ENCODE results near the gene TTC21A.

TTC21A gene

DNA sequence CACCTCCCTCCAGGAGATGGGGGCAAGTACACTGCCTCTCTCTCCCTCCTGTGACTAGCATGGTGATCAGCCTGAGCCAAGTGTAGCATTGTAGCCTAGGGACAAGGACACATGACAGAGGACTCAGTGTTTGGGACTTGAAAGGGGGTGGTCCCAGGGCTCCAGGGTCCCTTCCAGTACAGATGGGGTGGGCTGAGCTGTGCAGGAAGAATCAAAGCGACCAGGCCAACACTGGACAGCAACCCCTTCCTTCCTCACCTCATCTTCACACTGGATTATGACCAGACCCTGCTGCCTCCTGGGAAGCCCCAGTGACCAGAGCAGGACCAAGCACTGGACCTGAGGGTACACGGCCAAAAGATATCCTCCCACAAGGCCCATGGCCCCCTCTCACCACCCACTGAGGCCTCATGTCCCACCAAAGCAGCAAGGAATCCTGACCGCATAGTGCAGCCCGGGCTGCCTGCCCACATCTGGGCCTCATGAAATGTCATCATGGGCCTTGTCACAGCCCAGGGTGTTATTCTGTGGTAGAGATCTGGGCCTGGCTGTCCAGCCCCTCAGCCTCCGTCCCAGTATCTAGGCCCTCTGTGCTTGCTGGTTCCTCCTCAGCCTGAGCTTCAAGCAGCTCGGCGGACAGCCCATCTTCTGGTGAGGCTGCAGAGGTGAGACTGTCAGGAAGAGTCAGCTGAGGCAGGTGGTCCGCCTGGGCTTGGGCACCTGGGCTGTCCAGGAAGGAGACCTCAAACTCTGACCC, 9.6 kb upstream of the TTC21A start:
- Histone ChIP-seq H3K27me3 (ENCODE audit: insufficient read depth, low read length) (no peaks in the 10 kb centered on the region), H3K36me3 (ENCODE audit: insufficient read depth, low read length) (peaks cover 13% of the 10 kb centered on the region), H3K4me1 (ENCODE audit: control insufficient read depth, insufficient read depth, low read length, unreplicated experiment) (no peaks in the 10 kb centered on the region), H3K27ac (ENCODE audit: low read depth, low read length) (no peak overlapping the region), H3K79me2 (ENCODE audit: control insufficient read depth, insufficient read depth, low read length, unreplicated experiment) (no peaks in the 10 kb centered on the region), H2AFZ (ENCODE audit: low read length, unreplicated experiment) (no peak overlapping the region), H3K4me3 (ENCODE audit: low read depth, low read length) (no peak overlapping the region)

DNA sequence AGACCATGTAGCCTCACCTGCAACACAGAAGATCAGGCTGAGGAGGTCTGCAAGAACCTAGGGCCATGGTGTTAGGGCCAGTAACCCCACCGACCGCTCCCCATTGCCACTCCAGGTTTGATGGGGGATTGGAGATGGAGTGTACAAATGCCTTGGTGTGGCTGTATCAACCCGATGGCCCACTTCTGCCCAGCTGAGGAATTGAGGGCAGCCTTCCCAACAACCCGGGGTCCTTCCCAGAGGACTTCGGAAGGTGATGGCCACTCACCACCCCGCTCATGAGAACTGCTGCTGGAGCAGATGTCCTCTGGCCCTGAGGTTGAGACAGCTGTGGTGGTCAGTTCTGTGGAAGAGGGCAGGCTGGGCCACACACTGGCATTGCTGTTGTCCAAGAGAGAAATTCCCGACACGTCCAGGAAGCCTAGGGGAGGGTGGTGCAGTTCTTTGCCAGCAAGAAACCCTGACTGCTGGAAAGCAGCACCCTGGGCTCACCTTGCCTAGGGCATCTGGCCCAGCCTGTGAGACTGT, 8.9 kb upstream of the TTC21A start:
- H2AFZ ChIP-seq (ENCODE audit: low read length, unreplicated experiment) = no peak overlapping the region

GRCh38 chr3:39099242-39099641, 8.2 kb upstream of the TTC21A start:
- H3K4me1 ChIP-seq (ENCODE audit: control insufficient read depth, insufficient read depth, low read length, unreplicated experiment) = no peaks in the 10 kb centered on the region
- no peak overlapping the region for H3K4me3 ChIP-seq (ENCODE audit: low read depth, low read length)
- H3K27me3 ChIP-seq (ENCODE audit: insufficient read depth, low read length) = no peaks in the 10 kb centered on the region
- H2AFZ ChIP-seq (ENCODE audit: low read length, unreplicated experiment) = no peak overlapping the region
- H3K36me3 ChIP-seq (ENCODE audit: insufficient read depth, low read length) = peaks cover 12% of the 10 kb centered on the region
- no peak overlapping the region for H3K27ac ChIP-seq (ENCODE audit: low read depth, low read length)
- H3K79me2 ChIP-seq (ENCODE audit: control insufficient read depth, insufficient read depth, low read length, unreplicated experiment) = peaks cover 9% of the 10 kb centered on the region

More for the DNA sequence above, 8.9 kb upstream of the TTC21A start:
- H3K4me3 ChIP-seq (ENCODE audit: low read depth, low read length) = no peak overlapping the region
- H3K79me2 ChIP-seq (ENCODE audit: control insufficient read depth, insufficient read depth, low read length, unreplicated experiment) = peaks cover 4% of the 10 kb centered on the region
- no peaks in the 10 kb centered on the region for H3K27me3 ChIP-seq (ENCODE audit: insufficient read depth, low read length)
- no peaks in the 10 kb centered on the region for H3K4me1 ChIP-seq (ENCODE audit: control insufficient read depth, insufficient read depth, low read length, unreplicated experiment)
- no peak overlapping the region for H3K27ac ChIP-seq (ENCODE audit: low read depth, low read length)
- H3K36me3 ChIP-seq (ENCODE audit: insufficient read depth, low read length) = peaks cover 13% of the 10 kb centered on the region

GRCh38 chr3:39099738-39100499, 7.6 kb upstream of the TTC21A start:
- Histone ChIP-seq H3K4me1 (ENCODE audit: control insufficient read depth, insufficient read depth, low read length, unreplicated experiment) (no peaks in the 10 kb centered on the region), H3K79me2 (ENCODE audit: control insufficient read depth, insufficient read depth, low read length, unreplicated experiment) (peaks cover 15% of the 10 kb centered on the region), H3K27ac (ENCODE audit: low read depth, low read length) (no peak overlapping the region), H3K36me3 (ENCODE audit: insufficient read depth, low read length) (peaks cover 5% of the 10 kb centered on the region), H3K4me3 (ENCODE audit: low read depth, low read length) (no peak overlapping the region), H2AFZ (ENCODE audit: low read length, unreplicated experiment) (no peak overlapping the region), H3K27me3 (ENCODE audit: insufficient read depth, low read length) (no peaks in the 10 kb centered on the region)

DNA sequence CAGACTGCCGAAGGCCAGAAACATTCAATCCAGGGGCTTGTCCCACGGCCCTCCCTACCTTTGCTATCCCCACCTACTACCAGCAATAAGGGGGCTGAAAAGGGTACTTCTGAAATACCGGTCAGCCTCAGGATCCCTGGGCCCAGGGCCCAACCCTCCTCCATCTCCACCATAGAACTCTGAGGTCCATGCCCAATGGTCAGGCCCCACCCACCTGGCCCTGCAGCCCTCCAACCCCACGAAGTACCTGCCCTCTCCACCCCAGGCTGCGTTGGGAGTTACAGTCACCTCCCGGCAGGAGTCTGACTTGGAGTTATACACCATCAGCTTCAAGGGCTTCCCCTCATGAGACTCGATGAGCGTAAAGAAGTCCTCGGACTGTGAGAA, 7.0 kb upstream of the TTC21A start:
- no peak overlapping the region for H3K4me3 ChIP-seq (ENCODE audit: low read depth, low read length)
- no peak overlapping the region for H3K27ac ChIP-seq (ENCODE audit: low read depth, low read length)
- no peak overlapping the region for H2AFZ ChIP-seq (ENCODE audit: low read length, unreplicated experiment)
- no peaks in the 10 kb centered on the region; the same call in 1 of the 2 replicates for H3K36me3 ChIP-seq (ENCODE audit: insufficient read depth, low read length)
- no peaks in the 10 kb centered on the region for H3K27me3 ChIP-seq (ENCODE audit: insufficient read depth, low read length)
- H3K4me1 ChIP-seq (ENCODE audit: control insufficient read depth, insufficient read depth, low read length, unreplicated experiment) = peaks cover 4% of the 10 kb centered on the region
- peaks cover 21% of the 10 kb centered on the region for H3K79me2 ChIP-seq (ENCODE audit: control insufficient read depth, insufficient read depth, low read length, unreplicated experiment)

- H3K36me3 ChIP-seq (ENCODE audit: insufficient read depth, low read length) = no peaks in the 10 kb centered on the region
- no peaks in the 10 kb centered on the region for H3K27me3 ChIP-seq (ENCODE audit: insufficient read depth, low read length)
Observed at GRCh38 chr3:39101022-39101689, 6.3 kb upstream of the TTC21A start.

DNA sequence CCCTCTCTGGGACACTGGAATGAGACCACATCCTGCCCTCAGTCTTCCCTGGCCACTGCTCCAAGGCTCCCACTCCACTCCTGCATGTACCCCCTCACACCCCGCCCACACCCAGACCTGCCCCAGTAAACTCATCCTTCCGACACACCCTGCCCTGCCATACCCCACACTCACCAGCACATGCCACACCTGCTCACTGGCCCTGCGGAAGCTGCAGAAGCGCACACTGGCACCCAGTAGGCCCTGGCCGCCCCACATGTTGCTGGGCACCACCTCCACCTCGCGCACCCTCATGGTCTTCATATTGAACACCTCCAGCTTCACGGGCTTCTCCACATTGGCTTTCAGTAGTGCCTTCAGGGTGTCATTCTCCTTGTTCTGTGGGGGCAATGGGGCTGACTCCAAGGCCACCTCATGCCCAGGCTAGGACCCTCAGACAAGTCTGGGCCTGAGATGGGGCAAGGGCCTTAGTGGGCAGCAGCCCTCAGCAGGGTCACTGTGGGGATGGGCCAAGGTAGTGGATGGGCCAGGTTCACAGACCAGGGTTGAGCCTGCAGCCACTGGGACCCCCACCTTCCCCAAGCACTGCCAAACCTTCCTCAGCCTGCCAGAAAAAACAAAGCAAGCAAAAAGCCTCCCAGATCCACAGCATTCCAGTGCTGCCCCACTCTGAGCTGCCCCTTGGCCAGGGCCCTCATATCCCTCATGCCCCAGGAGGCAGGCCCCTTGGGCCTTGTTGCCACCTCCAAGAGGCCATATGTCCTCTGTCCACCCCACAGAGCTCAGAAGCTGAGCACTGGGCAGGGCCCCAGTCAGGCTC, 4.8 kb upstream of the TTC21A start:
- Histone ChIP-seq H3K4me3 (ENCODE audit: low read depth, low read length) (no peak overlapping the region), H3K36me3 (ENCODE audit: insufficient read depth, low read length) (no peaks in the 10 kb centered on the region), H3K27ac (ENCODE audit: low read depth, low read length) (no peak overlapping the region), H2AFZ (ENCODE audit: low read length, unreplicated experiment) (no peak overlapping the region), H3K79me2 (ENCODE audit: control insufficient read depth, insufficient read depth, low read length, unreplicated experiment) (peaks cover 37% of the 10 kb centered on the region), H3K27me3 (ENCODE audit: insufficient read depth, low read length) (no peaks in the 10 kb centered on the region), H3K4me1 (ENCODE audit: control insufficient read depth, insufficient read depth, low read length, unreplicated experiment) (peaks cover 13% of the 10 kb centered on the region)

More at GRCh38 chr3:39101022-39101689, 6.3 kb upstream of the TTC21A start:
- Histone ChIP-seq H3K4me3 (ENCODE audit: low read depth, low read length) (no peak overlapping the region), H2AFZ (ENCODE audit: low read length, unreplicated experiment) (no peak overlapping the region), H3K79me2 (ENCODE audit: control insufficient read depth, insufficient read depth, low read length, unreplicated experiment) (peaks cover 27% of the 10 kb centered on the region), H3K27ac (ENCODE audit: low read depth, low read length) (no peak overlapping the region), H3K4me1 (ENCODE audit: control insufficient read depth, insufficient read depth, low read length, unreplicated experiment) (peaks cover 11% of the 10 kb centered on the region)

- Histone ChIP-seq H3K27ac (ENCODE audit: low read depth, low read length) (no peak overlapping the region), H3K79me2 (ENCODE audit: control insufficient read depth, insufficient read depth, low read length, unreplicated experiment) (peaks cover 37% of the 10 kb centered on the region), H2AFZ (ENCODE audit: low read length, unreplicated experiment) (no peak overlapping the region), H3K36me3 (ENCODE audit: insufficient read depth, low read length) (no peaks in the 10 kb centered on the region), H3K4me1 (ENCODE audit: control insufficient read depth, insufficient read depth, low read length, unreplicated experiment) (peaks cover 15% of the 10 kb centered on the region), H3K4me3 (ENCODE audit: low read depth, low read length) (no peak overlapping the region), H3K27me3 (ENCODE audit: insufficient read depth, low read length) (no peaks in the 10 kb centered on the region)
Observed at GRCh38 chr3:39103324-39103693, 4.2 kb upstream of the TTC21A start.

- Histone ChIP-seq H3K4me1 (ENCODE audit: control insufficient read depth, insufficient read depth, low read length, unreplicated experiment) (peaks cover 19% of the 10 kb centered on the region), H3K36me3 (ENCODE audit: insufficient read depth, low read length) (no peaks in the 10 kb centered on the region), H3K27me3 (ENCODE audit: insufficient read depth, low read length) (no peaks in the 10 kb centered on the region), H3K27ac (ENCODE audit: low read depth, low read length) (no peak overlapping the region), H3K79me2 (ENCODE audit: control insufficient read depth, insufficient read depth, low read length, unreplicated experiment) (peaks cover 37% of the 10 kb centered on the region), H3K4me3 (ENCODE audit: low read depth, low read length) (no peak overlapping the region), H2AFZ (ENCODE audit: low read length, unreplicated experiment) (no peak overlapping the region)
Observed at GRCh38 chr3:39103791-39104552, 3.5 kb upstream of the TTC21A start.
